ENCODE measurements around the gene IL1RAP. TPM values are rescaled to one million over a fixed set of nuclear protein-coding genes. Genes with fewer than 3 reads are reported as not detected.

Gene IL1RAP
- total RNA-seq, 2 experiments from 2014 or later = 14.2 to 15.2 TPM

GRCh38 chr3:190579514-190580137, 65.7 kb downstream of the IL1RAP start:
- CTCF ChIA-PET = no interaction called here
- H3K9me3 Mint-ChIP-seq = peaks cover 18% of the 10 kb centered on the region
- H3K27me3 Mint-ChIP-seq = no peaks in the 10 kb centered on the region
- peaks cover 32% of the 10 kb centered on the region for H3K36me3 Mint-ChIP-seq (ENCODE audit: low read depth)
- peaks cover 37% of the 10 kb centered on the region for H3K4me1 Mint-ChIP-seq
- no peak overlapping the region for H3K4me3 Mint-ChIP-seq
- POLR2A ChIA-PET = no interaction called here
- no peak for DNase-seq
- no peak overlapping the region for H3K27ac Mint-ChIP-seq

GRCh38 chr3:190580417-190580816, 66.5 kb downstream of the IL1RAP start:
- no peak for DNase-seq
- Mint-ChIP-seq H3K4me1 (peaks cover 38% of the 10 kb centered on the region), H3K27me3 (no peaks in the 10 kb centered on the region), H3K36me3 (ENCODE audit: low read depth) (peaks cover 27% of the 10 kb centered on the region), H3K9me3 (peaks cover 16% of the 10 kb centered on the region), H3K4me3 (no peak overlapping the region), H3K27ac (no peak overlapping the region)
- ChIA-PET POLR2A (interaction anchor here (1.2 to 1.6 kb wide), 2 partner anchors 38 to 67 kb away, joined by 5 read pairs; no protein-coding TSS in a partner anchor), CTCF (no interaction called here)

- Mint-ChIP-seq H3K4me3 (no peak overlapping the region), H3K36me3 (ENCODE audit: low read depth) (peaks cover 22% of the 10 kb centered on the region), H3K27me3 (no peaks in the 10 kb centered on the region), H3K27ac (no peak overlapping the region), H3K9me3 (peaks cover 14% of the 10 kb centered on the region), H3K4me1 (peaks cover 38% of the 10 kb centered on the region)
- no peak for DNase-seq
- ChIA-PET POLR2A (interaction anchor here (1.2 to 1.6 kb wide), 2 partner anchors 38 to 68 kb away, joined by 5 read pairs; no protein-coding TSS in a partner anchor), CTCF (no interaction called here)
Observed at GRCh38 chr3:190581041-190581541, 67.2 kb downstream of the IL1RAP start.

- no peak for DNase-seq
- ChIA-PET POLR2A (interaction anchor here (1.0 kb wide), 1 partner anchor 11 kb away, joined by 5 read pairs; no protein-coding TSS in a partner anchor), CTCF (interaction anchor here (1.2 kb wide), 1 partner anchor 69 kb away, joined by 3 read pairs; the partner anchor contains the start of gene IL1RAP)
- Mint-ChIP-seq H3K27me3 (no peaks in the 10 kb centered on the region), H3K4me1 (peaks cover 49% of the 10 kb centered on the region), H3K9me3 (peaks cover 7% of the 10 kb centered on the region), H3K36me3 (ENCODE audit: low read depth) (peaks cover 21% of the 10 kb centered on the region), H3K4me3 (no peak overlapping the region), H3K27ac (no peak overlapping the region)
Observed at GRCh38 chr3:190582667-190583066, 68.8 kb downstream of the IL1RAP start.

- peak overlapping the region; percentile 87 for H3K27ac Mint-ChIP-seq
- H3K4me3 Mint-ChIP-seq = peak overlapping the region; percentile 35
- ChIA-PET CTCF (interaction anchor here (1.0 to 1.1 kb wide), 2 partner anchors 19 to 73 kb away, joined by 3 read pairs; partner anchors contain the start of gene IL1RAP), POLR2A (interaction anchor here (0.9 to 1.9 kb wide), 5 partner anchors 30 to 114 kb away, joined by 3 to 19 read pairs (median 3); partner anchors contain the start of gene IL1RAP)
- peak; percentile 58 for DNase-seq
- H3K4me1 Mint-ChIP-seq = peaks cover 49% of the 10 kb centered on the region
- H3K27me3 Mint-ChIP-seq = no peaks in the 10 kb centered on the region
- peaks cover 26% of the 10 kb centered on the region for H3K36me3 Mint-ChIP-seq (ENCODE audit: low read depth)
- no peaks in the 10 kb centered on the region for H3K9me3 Mint-ChIP-seq
Observed at GRCh38 chr3:190585805-190586630, 72.1 kb downstream of the IL1RAP start.

- CTCF ChIA-PET = interaction anchor here (1.0 to 1.1 kb wide), 2 partner anchors 19 to 73 kb away, joined by 3 read pairs; partner anchors contain the start of gene IL1RAP
- no peaks in the 10 kb centered on the region for H3K27me3 Mint-ChIP-seq
- peaks cover 46% of the 10 kb centered on the region for H3K4me1 Mint-ChIP-seq
- peak overlapping the region; percentile 87 for H3K27ac Mint-ChIP-seq
- DNase-seq = peak; percentile 45
- H3K36me3 Mint-ChIP-seq (ENCODE audit: low read depth) = peaks cover 29% of the 10 kb centered on the region
- H3K4me3 Mint-ChIP-seq = peak overlapping the region; percentile 15
- POLR2A ChIA-PET = interaction anchor here (0.9 to 1.9 kb wide), 5 partner anchors 29 to 114 kb away, joined by 3 to 19 read pairs (median 3); partner anchors contain the start of gene IL1RAP
- no peaks in the 10 kb centered on the region for H3K9me3 Mint-ChIP-seq
Observed at GRCh38 chr3:190586631-190587011, 72.7 kb downstream of the IL1RAP start.

- H3K9me3 Mint-ChIP-seq = peaks cover 5% of the 10 kb centered on the region
- no peak overlapping the region for H3K4me3 Mint-ChIP-seq
- peaks cover 29% of the 10 kb centered on the region for H3K36me3 Mint-ChIP-seq (ENCODE audit: low read depth)
- CTCF ChIA-PET = no interaction called here
- H3K4me1 Mint-ChIP-seq = peaks cover 49% of the 10 kb centered on the region
- no peak for DNase-seq
- POLR2A ChIA-PET = no interaction called here
- H3K27ac Mint-ChIP-seq = no peak overlapping the region
- no peaks in the 10 kb centered on the region for H3K27me3 Mint-ChIP-seq
Observed at GRCh38 chr3:190588570-190588969, 74.7 kb downstream of the IL1RAP start.

- no peaks in the 10 kb centered on the region for H3K27me3 Mint-ChIP-seq
- DNase-seq = no peak
- H3K4me3 Mint-ChIP-seq = no peak overlapping the region
- H3K4me1 Mint-ChIP-seq = peaks cover 54% of the 10 kb centered on the region
- POLR2A ChIA-PET = interaction anchor here (1.2 kb wide), 1 partner anchor 30 kb away, joined by 3 read pairs; no protein-coding TSS in a partner anchor
- peaks cover 34% of the 10 kb centered on the region for H3K36me3 Mint-ChIP-seq (ENCODE audit: low read depth)
- no peak overlapping the region for H3K27ac Mint-ChIP-seq
- H3K9me3 Mint-ChIP-seq = peaks cover 8% of the 10 kb centered on the region
- CTCF ChIA-PET = no interaction called here
Observed at GRCh38 chr3:190589326-190589725, 75.4 kb downstream of the IL1RAP start.

GRCh38 chr3:190591080-190591479, 77.2 kb downstream of the IL1RAP start:
- CTCF ChIA-PET = no interaction called here
- Mint-ChIP-seq H3K9me3 (peaks cover 8% of the 10 kb centered on the region), H3K27me3 (no peaks in the 10 kb centered on the region), H3K4me1 (peaks cover 50% of the 10 kb centered on the region), H3K4me3 (no peak overlapping the region), H3K36me3 (ENCODE audit: low read depth) (peaks cover 37% of the 10 kb centered on the region), H3K27ac (no peak overlapping the region)
- no peak for DNase-seq
- POLR2A ChIA-PET = no interaction called here

GRCh38 chr3:190593075-190593474, 79.2 kb downstream of the IL1RAP start:
- CTCF ChIA-PET = no interaction called here
- Mint-ChIP-seq H3K4me3 (no peak overlapping the region), H3K27me3 (no peaks in the 10 kb centered on the region), H3K9me3 (peaks cover 10% of the 10 kb centered on the region), H3K4me1 (peaks cover 32% of the 10 kb centered on the region), H3K36me3 (ENCODE audit: low read depth) (peaks cover 40% of the 10 kb centered on the region), H3K27ac (no peak overlapping the region)
- no peak for DNase-seq
- POLR2A ChIA-PET = interaction anchor here (1.4 kb wide), 1 partner anchor 25 kb away, joined by 4 read pairs; no protein-coding TSS in a partner anchor

- CTCF ChIA-PET = interaction anchor here (1.2 kb wide), 1 partner anchor 25 kb away, joined by 3 read pairs; no protein-coding TSS in a partner anchor
- Mint-ChIP-seq H3K4me3 (peak overlapping the region; percentile 43), H3K4me1 (peaks cover 27% of the 10 kb centered on the region), H3K36me3 (ENCODE audit: low read depth) (peaks cover 41% of the 10 kb centered on the region), H3K9me3 (peaks cover 12% of the 10 kb centered on the region), H3K27me3 (no peaks in the 10 kb centered on the region), H3K27ac (peak overlapping the region; percentile 48)
- POLR2A ChIA-PET = interaction anchor here (0.6 to 1.1 kb wide), 3 partner anchors 24 to 151 kb away, joined by 3 to 5 read pairs (median 4); partner anchors contain the start of gene IL1RAP
- DNase-seq = no peak
Observed at GRCh38 chr3:190594171-190594570, 80.3 kb downstream of the IL1RAP start.

GRCh38 chr3:190595179-190595795, 81.4 kb downstream of the IL1RAP start:
- H3K9me3 Mint-ChIP-seq = peaks cover 12% of the 10 kb centered on the region

More at GRCh38 chr3:190595179-190595795, 81.4 kb downstream of the IL1RAP start:
- Mint-ChIP-seq H3K27ac (no peak overlapping the region), H3K4me1 (peaks cover 27% of the 10 kb centered on the region), H3K4me3 (no peak overlapping the region), H3K36me3 (ENCODE audit: low read depth) (peaks cover 45% of the 10 kb centered on the region), H3K27me3 (no peaks in the 10 kb centered on the region)
- ChIA-PET POLR2A (interaction anchor here (0.9 to 1.1 kb wide), 2 partner anchors 23 to 82 kb away, joined by 4 to 5 read pairs; partner anchors contain the start of gene IL1RAP), CTCF (no interaction called here)
- DNase-seq = no peak
